ENCODE results near the gene EIF5B.

The EIF5B gene

GRCh38 chr2:99417396-99417795 lies 80.2 kb downstream of the EIF5B start:
- Histone ChIP-seq H3K36me3 (peaks cover 85% of the 10 kb centered on the region), H3K9me3 (no peaks in the 10 kb centered on the region), H3K4me1 (ENCODE audit: control insufficient read depth in 1 of 2, insufficient read depth in 1 of 2, low read depth in 1 of 2, low read length in 1 of 2) (no peaks in the 10 kb centered on the region), H3K27ac (no peak overlapping the region), H3K4me3 (ENCODE audit: low read depth in 1 of 2, low read length in 1 of 2) (no peak overlapping the region), H3K27me3 (no peaks in the 10 kb centered on the region)
- TF ChIP-seq, protein P1, sequence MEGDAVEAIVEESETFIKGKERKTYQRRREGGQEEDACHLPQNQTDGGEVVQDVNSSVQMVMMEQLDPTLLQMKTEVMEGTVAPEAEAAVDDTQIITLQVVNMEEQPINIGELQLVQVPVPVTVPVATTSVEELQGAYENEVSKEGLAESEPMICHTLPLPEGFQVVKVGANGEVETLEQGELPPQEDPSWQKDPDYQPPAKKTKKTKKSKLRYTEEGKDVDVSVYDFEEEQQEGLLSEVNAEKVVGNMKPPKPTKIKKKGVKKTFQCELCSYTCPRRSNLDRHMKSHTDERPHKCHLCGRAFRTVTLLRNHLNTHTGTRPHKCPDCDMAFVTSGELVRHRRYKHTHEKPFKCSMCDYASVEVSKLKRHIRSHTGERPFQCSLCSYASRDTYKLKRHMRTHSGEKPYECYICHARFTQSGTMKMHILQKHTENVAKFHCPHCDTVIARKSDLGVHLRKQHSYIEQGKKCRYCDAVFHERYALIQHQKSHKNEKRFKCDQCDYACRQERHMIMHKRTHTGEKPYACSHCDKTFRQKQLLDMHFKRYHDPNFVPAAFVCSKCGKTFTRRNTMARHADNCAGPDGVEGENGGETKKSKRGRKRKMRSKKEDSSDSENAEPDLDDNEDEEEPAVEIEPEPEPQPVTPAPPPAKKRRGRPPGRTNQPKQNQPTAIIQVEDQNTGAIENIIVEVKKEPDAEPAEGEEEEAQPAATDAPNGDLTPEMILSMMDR (IDR thresholded peaks at IDR 0.05), result no peak

DNA sequence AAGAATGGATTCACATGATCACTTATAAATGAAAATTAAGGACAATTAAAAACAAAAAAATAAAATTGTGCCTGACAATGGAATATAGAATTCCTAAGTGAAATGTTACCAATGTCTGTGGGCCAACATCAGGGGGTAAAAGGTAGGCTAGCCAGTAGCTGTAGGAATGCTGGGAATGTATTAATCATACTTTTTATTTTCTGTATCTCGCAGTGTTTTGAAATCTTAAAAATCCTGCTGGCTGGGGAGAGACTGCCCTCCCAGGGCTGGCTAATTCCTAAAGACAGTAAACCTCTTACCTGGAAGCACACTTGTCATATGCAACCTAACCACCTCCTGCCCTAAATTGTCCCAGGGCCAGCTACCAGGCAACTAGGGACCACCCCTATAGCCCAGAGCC lies 82.8 kb downstream of the EIF5B start:
- Histone ChIP-seq H3K4me1 (ENCODE audit: control insufficient read depth in 1 of 2, insufficient read depth in 1 of 2, low read depth in 1 of 2, low read length in 1 of 2) (no peaks in the 10 kb centered on the region), H3K36me3 (peaks cover 92% of the 10 kb centered on the region), H3K27me3 (no peaks in the 10 kb centered on the region), H3K27ac (no peak overlapping the region), H3K9me3 (no peaks in the 10 kb centered on the region), H3K4me3 (ENCODE audit: low read depth in 1 of 2, low read length in 1 of 2) (no peak overlapping the region)
- TF ChIP-seq, protein P1 (IDR thresholded peaks at IDR 0.05), result no peak

- Histone ChIP-seq H3K27ac (no peak overlapping the region), H3K36me3 (peaks cover 92% of the 10 kb centered on the region)
These were observed 83.6 kb downstream of the EIF5B start for GRCh38 chr2:99420751-99421299.

GRCh38 chr2:99421469-99421868 lies 84.3 kb downstream of the EIF5B start:
- H3K4me3 ChIP-seq (ENCODE audit: low read depth in 1 of 2, low read length in 1 of 2), result no peak overlapping the region
- H3K27me3 ChIP-seq, result no peaks in the 10 kb centered on the region
- peaks cover 91% of the 10 kb centered on the region for H3K36me3 ChIP-seq
- H3K4me1 ChIP-seq (ENCODE audit: control insufficient read depth in 1 of 2, insufficient read depth in 1 of 2, low read depth in 1 of 2, low read length in 1 of 2), result no peaks in the 10 kb centered on the region
- no peak overlapping the region for H3K27ac ChIP-seq
- TF ChIP-seq, protein P1 (IDR thresholded peaks at IDR 0.05), result no peak
- no peaks in the 10 kb centered on the region for H3K9me3 ChIP-seq

More at GRCh38 chr2:99420751-99421299, 83.6 kb downstream of the EIF5B start:
- H3K4me3 ChIP-seq (ENCODE audit: low read depth in 1 of 2, low read length in 1 of 2), result no peak overlapping the region
- H3K27me3 ChIP-seq, result no peaks in the 10 kb centered on the region
- H3K4me1 ChIP-seq (ENCODE audit: control insufficient read depth in 1 of 2, insufficient read depth in 1 of 2, low read depth in 1 of 2, low read length in 1 of 2), result no peaks in the 10 kb centered on the region
- H3K9me3 ChIP-seq, result no peaks in the 10 kb centered on the region
- TF ChIP-seq, protein P1 (IDR thresholded peaks at IDR 0.05), result no peak

GRCh38 chr2:99422599-99422998 lies 85.4 kb downstream of the EIF5B start:
- Histone ChIP-seq H3K4me1 (ENCODE audit: control insufficient read depth in 1 of 2, insufficient read depth in 1 of 2, low read depth in 1 of 2, low read length in 1 of 2) (no peaks in the 10 kb centered on the region), H3K4me3 (ENCODE audit: low read depth in 1 of 2, low read length in 1 of 2) (no peak overlapping the region), H3K9me3 (no peaks in the 10 kb centered on the region), H3K36me3 (peaks cover 93% of the 10 kb centered on the region), H3K27ac (no peak overlapping the region), H3K27me3 (no peaks in the 10 kb centered on the region)
- TF ChIP-seq, protein P1 (IDR thresholded peaks at IDR 0.05), result no peak

All from neutrophil (primary cell).